Activated naive CD4-positive, alpha-beta T cell treated with anti-CD3 and anti-CD28 coated beads, Interleukin-2, amount 10 ng/mL, durations not matched to agents 7 days and 5 days (primary cell): ENCODE data around the gene KCNS1.

Experiments
- CTCF ChIA-PET: fragments of 350-600 bp; sonication (Branson Sonifier 250); formaldehyde crosslinking; loops from one replicate; lab custom pipeline; 2021; ENCODE audit warnings: antibody characterized with exemption; lab: Charles Lee
- DNase-seq: peaks from one replicate; pipeline ENCODE4 v3.0.0-alpha.2; 2020
- H3K27ac Mint-ChIP-seq: one replicate; pipeline ENCODE4 v1.8.0; 2021; ENCODE audit warnings: mild to moderate bottlenecking, moderate library complexity, mixed read lengths
- H3K27me3 Mint-ChIP-seq: one replicate; pipeline ENCODE4 v1.8.0; 2021; ENCODE audit warnings: mild to moderate bottlenecking, mixed read lengths
- H3K36me3 Mint-ChIP-seq: one replicate; pipeline ENCODE4 v1.8.0; 2021; ENCODE audit warnings: mixed read lengths
- H3K4me1 Mint-ChIP-seq: one replicate; pipeline ENCODE4 v1.8.0; 2021; ENCODE audit warnings: mixed read lengths
- H3K4me3 Mint-ChIP-seq: one replicate; pipeline ENCODE4 v1.8.0; 2021; ENCODE audit warnings: mild to moderate bottlenecking, moderate library complexity, mixed read lengths
- H3K9me3 Mint-ChIP-seq: one replicate; pipeline ENCODE4 v1.8.0; 2021; ENCODE audit warnings: mixed read lengths

The KCNS1 gene

GRCh38 chr20:45060294-45060693, 40.6 kb downstream of the KCNS1 start:
- Mint-ChIP-seq H3K27ac (no peak overlapping the region), H3K36me3 (peaks cover 47% of the 10 kb centered on the region), H3K4me1 (peaks cover 19% of the 10 kb centered on the region), H3K4me3 (no peak overlapping the region), H3K9me3 (no peaks in the 10 kb centered on the region), H3K27me3 (no peaks in the 10 kb centered on the region)
- DNase-seq: no peak
- CTCF ChIA-PET: interaction anchor here (1.2 to 2.4 kb wide), 2 partner anchors 16 to 234 kb away, joined by 3 to 6 read pairs; no protein-coding TSS in a partner anchor

GRCh38 chr20:45059022-45059728, 41.8 kb downstream of the KCNS1 start:
- H3K36me3 Mint-ChIP-seq: peaks cover 48% of the 10 kb centered on the region
- no peak overlapping the region for H3K4me3 Mint-ChIP-seq
- H3K9me3 Mint-ChIP-seq: no peaks in the 10 kb centered on the region
- H3K4me1 Mint-ChIP-seq: peaks cover 17% of the 10 kb centered on the region
- H3K27me3 Mint-ChIP-seq: no peaks in the 10 kb centered on the region
- H3K27ac Mint-ChIP-seq: no peak overlapping the region
- no peak for DNase-seq
- CTCF ChIA-PET: no interaction called here

GRCh38 chr20:45058168-45058850, 42.6 kb downstream of the KCNS1 start:
- no peak overlapping the region for H3K4me3 Mint-ChIP-seq
- H3K27ac Mint-ChIP-seq: no peak overlapping the region
- no peaks in the 10 kb centered on the region for H3K27me3 Mint-ChIP-seq
- H3K4me1 Mint-ChIP-seq: peaks cover 22% of the 10 kb centered on the region
- DNase-seq: no peak
- no peaks in the 10 kb centered on the region for H3K9me3 Mint-ChIP-seq
- CTCF ChIA-PET: interaction anchor here (1.0 to 1.1 kb wide), 2 partner anchors 37 to 55 kb away, joined by 3 read pairs; no protein-coding TSS in a partner anchor
- H3K36me3 Mint-ChIP-seq: peaks cover 52% of the 10 kb centered on the region

GRCh38 chr20:45056473-45057173, 44.3 kb downstream of the KCNS1 start:
- H3K27ac Mint-ChIP-seq: no peak overlapping the region
- CTCF ChIA-PET: no interaction called here
- peaks cover 52% of the 10 kb centered on the region for H3K36me3 Mint-ChIP-seq

GRCh38 chr20:45055056-45055455, 45.9 kb downstream of the KCNS1 start:
- CTCF ChIA-PET: interaction anchor here (0.9 to 7.6 kb wide), 3 partner anchors 9 to 42 kb away, joined by 3 to 49 read pairs (median 23); no protein-coding TSS in a partner anchor
- H3K9me3 Mint-ChIP-seq: no peaks in the 10 kb centered on the region
- no peak for DNase-seq
- H3K4me1 Mint-ChIP-seq: peaks cover 44% of the 10 kb centered on the region
- H3K36me3 Mint-ChIP-seq: peaks cover 54% of the 10 kb centered on the region
- no peak overlapping the region for H3K4me3 Mint-ChIP-seq
- no peak overlapping the region for H3K27ac Mint-ChIP-seq
- no peaks in the 10 kb centered on the region for H3K27me3 Mint-ChIP-seq

More at GRCh38 chr20:45056473-45057173, 44.3 kb downstream of the KCNS1 start:
- no peak for DNase-seq
- Mint-ChIP-seq H3K9me3 (no peaks in the 10 kb centered on the region), H3K4me3 (no peak overlapping the region), H3K4me1 (peaks cover 36% of the 10 kb centered on the region), H3K27me3 (no peaks in the 10 kb centered on the region)

GRCh38 chr20:45053430-45054351, 47.2 kb downstream of the KCNS1 start:
- CTCF ChIA-PET: interaction anchor here (1.1 to 7.6 kb wide), 3 partner anchors 10 to 43 kb away, joined by 4 to 49 read pairs (median 23); no protein-coding TSS in a partner anchor
- DNase-seq: no peak
- H3K4me1 Mint-ChIP-seq: peaks cover 55% of the 10 kb centered on the region
- no peaks in the 10 kb centered on the region for H3K9me3 Mint-ChIP-seq
- H3K27me3 Mint-ChIP-seq: no peaks in the 10 kb centered on the region
- H3K36me3 Mint-ChIP-seq: peaks cover 57% of the 10 kb centered on the region
- H3K4me3 Mint-ChIP-seq: no peak overlapping the region
- H3K27ac Mint-ChIP-seq: peak overlapping the region; percentile 81

GRCh38 chr20:45052698-45053429, 48.1 kb downstream of the KCNS1 start:
- CTCF ChIA-PET: interaction anchor here (1.1 to 7.6 kb wide), 3 partner anchors 9 to 44 kb away, joined by 4 to 49 read pairs (median 23); no protein-coding TSS in a partner anchor

GRCh38 chr20:45051204-45052060, 49.5 kb downstream of the KCNS1 start:
- no peak overlapping the region for H3K4me3 Mint-ChIP-seq
- peaks cover 61% of the 10 kb centered on the region for H3K36me3 Mint-ChIP-seq
- no peaks in the 10 kb centered on the region for H3K9me3 Mint-ChIP-seq
- H3K27ac Mint-ChIP-seq: peak overlapping the region; percentile 55
- H3K27me3 Mint-ChIP-seq: no peaks in the 10 kb centered on the region
- DNase-seq: no peak
- H3K4me1 Mint-ChIP-seq: peaks cover 61% of the 10 kb centered on the region
- CTCF ChIA-PET: interaction anchor here (1.0 to 7.6 kb wide), 4 partner anchors 8 to 46 kb away, joined by 3 to 49 read pairs (median 14); no protein-coding TSS in a partner anchor

More at GRCh38 chr20:45052698-45053429, 48.1 kb downstream of the KCNS1 start:
- Mint-ChIP-seq H3K36me3 (peaks cover 58% of the 10 kb centered on the region), H3K9me3 (no peaks in the 10 kb centered on the region), H3K27me3 (no peaks in the 10 kb centered on the region), H3K4me3 (no peak overlapping the region), H3K27ac (peak overlapping the region; percentile 81), H3K4me1 (peaks cover 60% of the 10 kb centered on the region)
- peak; percentile 37 for DNase-seq

- Mint-ChIP-seq H3K27me3 (no peaks in the 10 kb centered on the region), H3K27ac (peak overlapping the region; percentile 78), H3K9me3 (no peaks in the 10 kb centered on the region), H3K4me3 (no peak overlapping the region), H3K4me1 (peaks cover 60% of the 10 kb centered on the region), H3K36me3 (peaks cover 54% of the 10 kb centered on the region)
- no peak for DNase-seq
- CTCF ChIA-PET: interaction anchor here (0.9 to 7.6 kb wide), 7 partner anchors 11 to 244 kb away, joined by 3 to 49 read pairs (median 4); no protein-coding TSS in a partner anchor
Observed at GRCh38 chr20:45049904-45050471, 50.9 kb downstream of the KCNS1 start.

GRCh38 chr20:45049438-45049837, 51.5 kb downstream of the KCNS1 start:
- H3K4me1 Mint-ChIP-seq: peaks cover 57% of the 10 kb centered on the region
- peaks cover 49% of the 10 kb centered on the region for H3K36me3 Mint-ChIP-seq
- no peaks in the 10 kb centered on the region for H3K27me3 Mint-ChIP-seq
- DNase-seq: no peak
- peak overlapping the region; percentile 78 for H3K27ac Mint-ChIP-seq
- CTCF ChIA-PET: interaction anchor here (0.9 to 7.6 kb wide), 7 partner anchors 10 to 244 kb away, joined by 3 to 49 read pairs (median 4); no protein-coding TSS in a partner anchor
- no peaks in the 10 kb centered on the region for H3K9me3 Mint-ChIP-seq
- no peak overlapping the region for H3K4me3 Mint-ChIP-seq

- no peaks in the 10 kb centered on the region for H3K27me3 Mint-ChIP-seq
- CTCF ChIA-PET: interaction anchor here (0.6 to 0.8 kb wide), 2 partner anchors 18 to 49 kb away, joined by 3 to 4 read pairs; no protein-coding TSS in a partner anchor
- no peak for DNase-seq
- H3K36me3 Mint-ChIP-seq: peaks cover 55% of the 10 kb centered on the region
- H3K9me3 Mint-ChIP-seq: no peaks in the 10 kb centered on the region
- H3K4me3 Mint-ChIP-seq: no peak overlapping the region
- H3K4me1 Mint-ChIP-seq: peaks cover 57% of the 10 kb centered on the region
- no peak overlapping the region for H3K27ac Mint-ChIP-seq
Observed at GRCh38 chr20:45047581-45048119, 53.3 kb downstream of the KCNS1 start.
